ENCODE results near the gene CSNK1G1.
"Not testable (repeated sequence)": the region's sequence is repeated elsewhere in the genome, so short reads cannot be mapped to it uniquely, and the experiment has no call there.

The CSNK1G1 gene

GRCh38 chr15:64355944-64356709, at the start of gene CSNK1G1:
CSNK1G1 (minus strand) TSS chr15:64356173; CDS start chr15:64300499, 55,674 bp downstream.
- peak; percentile 86 to 89 for DNase-seq (ENCODE audit: low read depth in 2 of 2, low spot score in 1 of 2)

- no peak for DNase-seq (ENCODE audit: low read depth in 2 of 2, low spot score in 1 of 2)
These were observed 44.6 kb upstream of the CSNK1G1 start for GRCh38 chr15:64400583-64400982.

- DNase-seq (ENCODE audit: low read depth in 2 of 2, low spot score in 1 of 2), result no peak
These were observed 42.6 kb upstream of the CSNK1G1 start for GRCh38 chr15:64398575-64398974.

GRCh38 chr15:64396789-64397188, 40.8 kb upstream of the CSNK1G1 start:
- DNase-seq (ENCODE audit: low read depth in 2 of 2, low spot score in 1 of 2), result no peak

- DNase-seq (ENCODE audit: low read depth in 2 of 2, low spot score in 1 of 2), result not testable (repeated sequence)
These were observed 36.5 kb upstream of the CSNK1G1 start for GRCh38 chr15:64392471-64392870.

- no peak for DNase-seq (ENCODE audit: low read depth in 2 of 2, low spot score in 1 of 2)
These were observed 33.1 kb upstream of the CSNK1G1 start for GRCh38 chr15:64389036-64389435.

- peak; percentile 89 to 92 for DNase-seq (ENCODE audit: low read depth in 2 of 2, low spot score in 1 of 2)
These were observed 31.7 kb upstream of the CSNK1G1 start, which contains the start of gene TRIP4 for GRCh38 chr15:64387562-64388168. TRIP4 (plus strand) TSS chr15:64387836; CDS start chr15:64387864, 28 bp downstream.

- no peak for DNase-seq (ENCODE audit: low read depth in 2 of 2, low spot score in 1 of 2)
These were observed 30.3 kb upstream of the CSNK1G1 start for GRCh38 chr15:64386291-64386690.

GRCh38 chr15:64383760-64384159, 27.8 kb upstream of the CSNK1G1 start:
- DNase-seq (ENCODE audit: low read depth in 2 of 2, low spot score in 1 of 2), result no peak

GRCh38 chr15:64381000-64381751, 25.2 kb upstream of the CSNK1G1 start, which contains the start of gene PCLAF:
PCLAF (minus strand) TSS chr15:64381441; CDS start chr15:64381371, 70 bp downstream.
- DNase-seq (ENCODE audit: low read depth in 2 of 2, low spot score in 1 of 2), result peak; percentile 74 to 81

GRCh38 chr15:64380130-64380870, 24.3 kb upstream of the CSNK1G1 start:
- not testable (repeated sequence) for DNase-seq (ENCODE audit: low read depth in 2 of 2, low spot score in 1 of 2)

- no peak for DNase-seq (ENCODE audit: low read depth in 2 of 2, low spot score in 1 of 2)
These were observed 23.4 kb upstream of the CSNK1G1 start for GRCh38 chr15:64379216-64379960.

- no peak for DNase-seq (ENCODE audit: low read depth in 2 of 2, low spot score in 1 of 2)
These were observed 17.4 kb upstream of the CSNK1G1 start for GRCh38 chr15:64373360-64373759.

- not testable (repeated sequence) for DNase-seq (ENCODE audit: low read depth in 2 of 2, low spot score in 1 of 2)
These were observed 15.4 kb upstream of the CSNK1G1 start for GRCh38 chr15:64371383-64371782.

- no peak for DNase-seq (ENCODE audit: low read depth in 2 of 2, low spot score in 1 of 2)
These were observed 13.2 kb upstream of the CSNK1G1 start for GRCh38 chr15:64369078-64369607.

- no peak for DNase-seq (ENCODE audit: low read depth in 2 of 2, low spot score in 1 of 2)
These were observed 5.3 kb upstream of the CSNK1G1 start for GRCh38 chr15:64361259-64361658.

- no peak for DNase-seq (ENCODE audit: low read depth in 2 of 2, low spot score in 1 of 2)
These were observed 702 bp upstream of the CSNK1G1 start for GRCh38 chr15:64356710-64357040.

- peak; percentile 30 to 35 for DNase-seq (ENCODE audit: low read depth in 2 of 2, low spot score in 1 of 2)
These were observed 527 bp downstream of the CSNK1G1 start for GRCh38 chr15:64355348-64355943.

GRCh38 chr15:64354688-64355344, 1.2 kb downstream of the CSNK1G1 start:
- no peak for DNase-seq (ENCODE audit: low read depth in 2 of 2, low spot score in 1 of 2)
